Panc1 (cell line): ENCODE measurements around the gene ABAT. TPM values are rescaled to one million over a fixed set of nuclear protein-coding genes. Genes with fewer than 3 reads are reported as not detected.

ENCODE experiments used
- ATAC-seq: fragments of 200-7000 bp; cut with Tn5 transposase; 2 replicates; pipeline ENCODE4 v1.9.1; 2020; ENCODE audit warnings: mild to moderate bottlenecking, moderate library complexity
- BruUV-seq: library from RNA; stranded (reverse); fragments of 400-500 nt; replicated peaks from 2 replicates; lab custom pipeline; 2021; lab: Mats Ljungman, UMichigan
- CTCF ChIA-PET: fragments of 300-600 bp; sonication (Branson Sonifier 250); formaldehyde crosslinking; loops from one replicate; lab custom pipeline; 2022; ENCODE audit warnings: antibody characterized with exemption; lab: Charles Lee
- POLR2A ChIA-PET: fragments of 300-600 bp; sonication (Branson Sonifier 250); formaldehyde crosslinking; loops from one replicate; lab custom pipeline; 2022; ENCODE audit warnings: antibody characterized with exemption; lab: Charles Lee
- DNase-seq: peaks from one replicate; pipeline ENCODE4 v3.0.0-alpha.2; 2010; ENCODE audit warnings: low read depth, low spot score
- H3K27ac ChIP-seq: 2 replicates; pipeline ENCODE4 v1.5.1; 2011; ENCODE audit warnings: mild to moderate bottlenecking, low read length, inconsistent platforms
- H3K27me3 ChIP-seq: fragments of 200-500 bp; sonication (Bioruptor generic); 2 replicates; pipeline ENCODE4 v1.6.0; 2014; ENCODE audit warnings: low read length, inconsistent platforms; ENCODE audit not compliant: control insufficient read depth, insufficient read depth
- H3K36me3 ChIP-seq: fragments of 200-500 bp; sonication (Bioruptor generic); 2 replicates; pipeline ENCODE4 v1.5.1; 2014; ENCODE audit warnings: inconsistent platforms, mild to moderate bottlenecking, low read length, moderate library complexity; ENCODE audit not compliant: control insufficient read depth, insufficient read depth
- H3K4me1 ChIP-seq: 2 replicates; pipeline ENCODE4 v1.5.1; 2011; ENCODE audit warnings: inconsistent platforms, mild to moderate bottlenecking, low read length, moderate library complexity; ENCODE audit not compliant: control insufficient read depth, insufficient read depth
- H3K4me3 ChIP-seq, 2 experiments: 2 replicates each; pipeline ENCODE4 v1.5.1; 2011 to 2012; ENCODE audit warnings: low read depth in 2 of 2, low read length in 2 of 2, mild to moderate bottlenecking in 2 of 2, inconsistent platforms in 1 of 2, moderate library complexity in 1 of 2
- H3K9me3 ChIP-seq: fragments of 200-500 bp; sonication (Bioruptor generic); 2 replicates; pipeline ENCODE4 v1.5.1; 2014; ENCODE audit warnings: low read depth, mild to moderate bottlenecking, inconsistent platforms, low read length, moderate library complexity; ENCODE audit not compliant: control insufficient read depth, insufficient read depth
- CTCF ChIP-seq: fragments of 450-650 bp; IDR thresholded peaks from 2 replicates; pipeline ENCODE4 v1.5.1; 2017; ENCODE audit warnings: mild to moderate bottlenecking
- POLR2AphosphoS5 ChIP-seq: IDR thresholded peaks from 2 replicates; pipeline ENCODE4 v1.6.1; 2012; ENCODE audit warnings: mild to moderate bottlenecking, low read depth, low read length, moderate library complexity
- REST ChIP-seq, 2 experiments: IDR thresholded peaks; 2 replicates each; pipeline ENCODE4 v1.6.1; 2011 to 2012; ENCODE audit warnings: low read depth in 2 of 2, control low read depth in 1 of 2, low read length in 1 of 2, mild to moderate bottlenecking in 1 of 2, moderate library complexity in 1 of 2; ENCODE audit not compliant: insufficient read depth in 1 of 2
- SIN3A ChIP-seq: IDR thresholded peaks from 2 replicates; pipeline ENCODE4 v1.6.1; 2012; ENCODE audit warnings: low read depth, mild to moderate bottlenecking, low read length, moderate library complexity, borderline replicate concordance; ENCODE audit not compliant: insufficient read depth
- TCF7L2 ChIP-seq: IDR thresholded peaks from 2 replicates; pipeline ENCODE4 v1.6.1; 2011; ENCODE audit warnings: mild to moderate bottlenecking, low read depth, low read length, inconsistent platforms
- in situ Hi-C: cut with HindIII; loops from 2 replicates; pipeline ENCODE4 v1.10.0; 2016; ENCODE audit warnings: low sequenced_read_pairs, low pct_unique_long_range_greater_than_20kb
- intact Hi-C: fragments of 100-400 bp; cut with micrococcal nuclease; formaldehyde crosslinking; loops from one replicate; pipeline ENCODE4 v1.10.0; 2022; ENCODE audit not compliant: unreplicated experiment
- total RNA-seq: library from RNA; stranded (reverse); gene quantifications from one replicate; pipeline ENCODE4 v1.2.1, GENCODE V29; 2021; ENCODE audit not compliant: unreplicated experiment

The ABAT gene
- total RNA-seq, 1 experiment from 2014 or later, result 0.77 TPM

- no TSS peak for BruUV-seq
- H3K9me3 ChIP-seq, result 0 out of 2 replicates have a peak, but pooled peaks cover 1% of the 10 kb centered on the region
- H3K4me3 ChIP-seq, result no peak overlapping the region
- CTCF ChIA-PET, result no interaction called here
- intact Hi-C loops (no loop called here), in situ Hi-C loops (no loop called here)
- no peak for DNase-seq
- no peak for TF ChIP-seq REST (IDR thresholded peaks at IDR 0.05; ENCODE audit: insufficient read depth in 1 of 2, low read depth in 2 of 2, low read length in 1 of 2)
- no peaks in the 10 kb centered on the region for H3K27me3 ChIP-seq
- H3K27ac ChIP-seq, result no peak overlapping the region
- no peaks in the 10 kb centered on the region for H3K4me1 ChIP-seq
- ATAC-seq, result no peak
- POLR2A ChIA-PET, result interaction anchor here (0.6 kb wide), 1 partner anchor 207 kb away, joined by 4 read pairs; no protein-coding TSS in a partner anchor
- no peaks in the 10 kb centered on the region for H3K36me3 ChIP-seq
Observed at GRCh38 chr16:8694795-8695728, 20.6 kb downstream of the ABAT start.

GRCh38 chr16:8696880-8697279 lies 22.5 kb downstream of the ABAT start:
- CTCF ChIA-PET, result no interaction called here

GRCh38 chr16:8697965-8698364 lies 23.5 kb downstream of the ABAT start:
- H3K4me3 ChIP-seq, result no peak overlapping the region
- H3K27ac ChIP-seq, result no peak overlapping the region
- H3K4me1 ChIP-seq, result no peaks in the 10 kb centered on the region
- TF ChIP-seq CTCF, result no peak
- no peak for TF ChIP-seq TCF7L2
- TF ChIP-seq POLR2AphosphoS5, result no peak
- TF ChIP-seq SIN3A, result no peak
- no peak for TF ChIP-seq REST (IDR thresholded peaks at IDR 0.05; ENCODE audit: insufficient read depth in 1 of 2, low read depth in 2 of 2, low read length in 1 of 2)
- H3K9me3 ChIP-seq, result no peaks in the 10 kb centered on the region
- ChIA-PET CTCF (no interaction called here), POLR2A (no interaction called here)
- in situ Hi-C loops, result no loop called here
- BruUV-seq, result no TSS peak
- intact Hi-C loops, result no loop called here
- ATAC-seq (no peak), DNase-seq (no peak)
- no peaks in the 10 kb centered on the region for H3K27me3 ChIP-seq
- no peaks in the 10 kb centered on the region for H3K36me3 ChIP-seq

More at GRCh38 chr16:8696880-8697279, 22.5 kb downstream of the ABAT start:
- H3K4me1 ChIP-seq, result no peaks in the 10 kb centered on the region
- in situ Hi-C loops (no loop called here), intact Hi-C loops (no loop called here)
- no peak overlapping the region for H3K4me3 ChIP-seq
- no peak for TF ChIP-seq CTCF
- H3K9me3 ChIP-seq, result no peaks in the 10 kb centered on the region
- no peaks in the 10 kb centered on the region for H3K36me3 ChIP-seq
- POLR2A ChIA-PET, result no interaction called here
- DNase-seq, result no peak
- no peak overlapping the region for H3K27ac ChIP-seq
- no peaks in the 10 kb centered on the region for H3K27me3 ChIP-seq
- no TSS peak for BruUV-seq
- no peak for ATAC-seq
